ENCODE measurements around the gene ZNF358. TPM values are rescaled to one million over a fixed set of nuclear protein-coding genes. Genes with fewer than 3 reads are reported as not detected.

The ZNF358 gene
- total RNA-seq, 2 donors from 2014 or later, result 2.9 to 3.1 TPM

DNA sequence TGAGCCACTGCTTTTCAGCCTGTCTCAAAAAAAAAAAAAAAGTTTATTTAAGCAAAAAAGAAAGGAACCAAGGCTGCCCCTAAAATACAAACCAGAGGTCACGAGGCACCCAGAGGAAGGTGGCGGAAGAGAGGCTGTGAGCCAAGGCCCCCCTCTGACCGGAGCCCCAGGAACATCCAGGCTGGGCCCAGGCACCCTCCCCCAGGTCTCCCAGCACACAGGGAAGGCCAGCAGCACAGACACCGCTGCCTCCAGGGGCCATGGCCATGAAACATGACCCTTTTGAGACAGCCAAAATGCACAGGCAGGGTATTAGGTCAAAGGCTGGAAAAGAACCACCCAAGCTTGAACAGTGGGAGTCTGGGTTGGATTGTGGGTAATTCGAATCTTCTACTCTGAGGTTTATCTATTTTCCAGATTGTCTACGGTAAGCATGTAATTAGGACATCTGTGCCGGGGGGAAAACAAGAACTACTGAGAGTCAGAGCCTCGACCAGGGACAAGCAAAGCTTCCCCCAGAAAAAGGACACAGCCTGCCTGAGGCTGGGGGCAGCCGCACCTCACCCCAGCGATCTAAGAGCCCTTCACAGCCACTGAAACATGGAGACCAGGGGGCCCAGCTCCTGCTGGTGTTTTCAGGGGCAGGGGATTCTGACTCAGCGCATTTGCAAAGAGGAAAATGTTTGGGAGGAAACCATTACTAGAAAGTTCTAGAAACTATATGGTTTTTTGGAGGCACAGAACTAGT is 35.5 kb upstream of the ZNF358 start:
- H3K4me3 Mint-ChIP-seq, result no peak overlapping the region
- ATAC-seq (replicated peaks), result no peak
- no peaks in the 10 kb centered on the region for H3K36me3 Mint-ChIP-seq (ENCODE audit: low read depth)
- H3K4me1 Mint-ChIP-seq, result peaks cover 4% of the 10 kb centered on the region
- H3K27me3 Mint-ChIP-seq, result no peaks in the 10 kb centered on the region
- no peaks in the 10 kb centered on the region for H3K9me3 Mint-ChIP-seq
- H3K27ac Mint-ChIP-seq, result no peak overlapping the region

DNA sequence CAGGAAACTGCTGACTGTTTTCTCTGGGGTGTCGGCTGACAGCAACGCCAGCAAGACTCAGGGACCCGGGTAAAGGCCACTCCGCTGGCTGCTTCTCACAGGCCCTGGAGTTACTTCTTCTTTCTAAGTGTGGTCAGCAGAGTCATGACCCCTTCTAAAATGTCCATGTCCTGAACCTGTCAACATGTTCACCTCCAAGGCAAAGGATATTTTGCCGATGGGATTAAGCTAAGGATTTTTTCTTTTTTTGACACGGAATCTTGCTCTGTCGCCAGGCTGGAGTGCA is 35.0 kb upstream of the ZNF358 start:
- Mint-ChIP-seq H3K27ac (no peak overlapping the region), H3K4me1 (peaks cover 4% of the 10 kb centered on the region), H3K9me3 (no peaks in the 10 kb centered on the region), H3K4me3 (no peak overlapping the region), H3K27me3 (no peaks in the 10 kb centered on the region), H3K36me3 (ENCODE audit: low read depth) (no peaks in the 10 kb centered on the region)
- ATAC-seq (replicated peaks), result no peak

DNA sequence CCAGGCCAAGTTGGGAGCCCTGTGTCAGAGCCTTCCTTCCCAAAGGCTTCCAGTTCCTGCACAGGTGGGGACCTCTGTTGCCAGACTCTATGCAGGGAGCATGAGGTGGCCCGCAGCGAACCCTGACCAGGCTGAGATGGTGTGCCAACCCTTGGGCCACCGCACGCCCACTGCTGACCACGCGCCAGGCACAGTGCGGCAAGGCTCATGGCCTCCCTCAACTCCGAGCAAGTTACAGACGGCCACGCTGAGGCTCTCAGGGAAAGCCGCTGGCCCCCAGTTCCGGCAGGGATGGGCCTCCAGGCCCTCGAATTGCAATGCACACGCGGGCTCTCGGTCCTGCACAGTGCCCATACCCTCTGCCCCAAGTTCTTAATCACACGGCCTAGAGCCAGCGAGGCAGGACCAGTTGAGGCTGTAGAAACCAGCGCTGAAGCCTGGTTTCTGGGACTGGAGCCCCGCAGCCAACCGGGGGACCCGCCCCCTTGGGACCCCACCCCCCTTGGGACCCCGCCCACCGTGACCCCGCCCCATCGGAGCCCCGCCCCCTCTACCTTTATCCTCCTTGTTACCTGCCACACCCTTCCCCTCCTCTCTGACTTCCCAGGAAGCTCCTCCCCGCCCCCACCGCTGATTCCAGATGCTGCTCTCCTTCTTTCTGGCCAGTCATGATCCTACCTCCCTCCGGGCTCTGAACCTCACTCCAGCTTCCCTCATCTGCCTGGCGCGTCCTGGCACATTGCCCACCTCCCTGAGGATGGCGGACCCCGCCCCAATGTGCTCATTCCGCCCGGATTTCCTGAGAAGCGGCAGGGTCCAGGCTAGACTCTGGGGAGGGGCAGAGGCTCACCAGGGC is 33.1 kb upstream of the ZNF358 start:
- Mint-ChIP-seq H3K9me3 (no peaks in the 10 kb centered on the region), H3K27ac (no peak overlapping the region), H3K4me1 (peaks cover 4% of the 10 kb centered on the region), H3K4me3 (no peak overlapping the region), H3K27me3 (no peaks in the 10 kb centered on the region), H3K36me3 (ENCODE audit: low read depth) (no peaks in the 10 kb centered on the region)
- ATAC-seq (replicated peaks), result no peak

DNA sequence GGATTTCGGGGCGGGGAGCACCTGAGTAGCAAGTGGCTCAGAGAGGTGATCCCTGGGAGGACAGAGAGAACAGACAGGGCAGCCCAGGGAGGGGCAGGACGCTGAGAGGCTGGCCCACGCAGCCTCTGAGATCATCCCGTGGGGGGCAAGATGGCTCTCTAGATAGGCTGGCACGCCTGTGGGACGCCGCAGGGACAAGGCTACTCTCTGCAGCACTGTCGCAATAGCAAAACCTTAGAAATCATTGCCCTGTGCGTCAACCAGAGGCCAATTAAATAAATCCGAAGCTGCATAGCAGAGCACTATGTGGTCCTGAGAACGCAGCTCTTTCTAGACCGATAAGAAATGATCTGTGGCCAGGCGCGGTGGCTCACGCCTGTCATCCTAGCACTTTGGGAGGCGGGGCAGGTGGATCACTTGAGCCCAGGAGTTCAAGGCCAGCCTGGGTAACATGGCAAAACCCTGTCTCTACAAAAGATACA is 32.1 kb upstream of the ZNF358 start:
- no peak overlapping the region for H3K27ac Mint-ChIP-seq
- no peaks in the 10 kb centered on the region for H3K27me3 Mint-ChIP-seq
- peaks cover 4% of the 10 kb centered on the region for H3K4me1 Mint-ChIP-seq
- no peaks in the 10 kb centered on the region for H3K9me3 Mint-ChIP-seq
- H3K4me3 Mint-ChIP-seq, result no peak overlapping the region
- H3K36me3 Mint-ChIP-seq (ENCODE audit: low read depth), result no peaks in the 10 kb centered on the region
- no peak for ATAC-seq (replicated peaks)

DNA sequence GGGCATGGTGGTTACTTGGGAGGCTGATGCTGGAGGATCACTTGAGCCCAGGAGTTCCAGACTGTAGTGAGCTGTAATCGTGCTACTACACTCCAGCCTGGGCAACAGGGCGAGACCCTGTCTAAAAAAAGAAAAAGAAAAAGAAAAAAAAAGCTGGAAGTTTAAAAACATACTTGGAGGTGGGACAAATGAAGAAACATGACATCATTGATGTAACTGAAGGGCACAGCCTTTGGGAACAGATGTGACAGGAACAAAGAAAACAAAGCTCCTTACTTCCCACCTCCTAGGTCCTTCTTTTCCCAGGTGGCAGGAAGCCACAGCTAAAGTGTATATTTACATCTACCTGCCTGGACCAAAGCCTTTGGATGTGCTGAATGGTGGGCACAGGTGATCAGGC is 29.0 kb upstream of the ZNF358 start:
- Mint-ChIP-seq H3K9me3 (no peaks in the 10 kb centered on the region), H3K4me3 (no peak overlapping the region), H3K4me1 (peaks cover 12% of the 10 kb centered on the region), H3K27ac (no peak overlapping the region), H3K36me3 (ENCODE audit: low read depth) (no peaks in the 10 kb centered on the region), H3K27me3 (no peaks in the 10 kb centered on the region)
- no peak for ATAC-seq (replicated peaks)

DNA sequence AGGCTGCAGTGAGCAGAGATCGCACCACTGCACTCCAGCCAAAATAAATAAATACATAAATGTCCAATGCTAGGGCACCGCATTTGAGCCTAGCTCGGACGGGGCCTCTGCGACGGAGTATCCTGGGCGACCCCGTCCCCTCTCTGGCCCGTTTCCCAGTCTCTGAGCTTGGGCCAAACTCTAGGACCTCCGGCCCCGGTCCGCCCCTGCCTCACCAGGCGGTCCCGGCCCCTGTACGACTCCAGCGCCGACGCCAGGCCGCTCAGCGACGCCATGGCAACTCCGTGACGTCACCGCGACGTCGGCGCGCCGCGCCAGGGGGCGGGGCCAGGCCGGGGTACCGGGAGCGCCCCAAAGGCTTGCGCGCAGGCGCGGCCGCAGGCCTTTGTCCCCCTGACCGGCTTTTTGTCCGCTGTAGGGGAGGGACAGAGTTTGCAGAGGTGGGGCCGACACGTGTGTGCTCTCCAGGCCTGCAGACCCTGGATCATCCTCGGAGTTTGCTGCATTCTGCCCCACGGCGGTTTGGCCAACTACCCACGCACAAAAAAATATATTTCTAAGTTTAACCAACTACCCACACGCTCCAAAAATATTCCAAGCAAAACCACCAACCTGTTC is 27.1 kb upstream of the ZNF358 start, which contains the start of gene PEX11G:
PEX11G (minus strand) TSS at position 300 of the 618 bp plus-strand sequence; CDS start at position 275, 25 bp downstream.
- peak within 1 kb of the TSS; percentile 89 for H3K27ac Mint-ChIP-seq
- H3K9me3 Mint-ChIP-seq, result no peaks in the 10 kb centered on the region
- H3K27me3 Mint-ChIP-seq, result no peaks in the 10 kb centered on the region
- peaks cover 12% of the 10 kb centered on the region for H3K4me1 Mint-ChIP-seq
- peak within 1 kb of the TSS; percentile 83 for H3K4me3 Mint-ChIP-seq
- H3K36me3 Mint-ChIP-seq (ENCODE audit: low read depth), result no peaks in the 10 kb centered on the region
- ATAC-seq (replicated peaks), result peak; percentile 85

DNA sequence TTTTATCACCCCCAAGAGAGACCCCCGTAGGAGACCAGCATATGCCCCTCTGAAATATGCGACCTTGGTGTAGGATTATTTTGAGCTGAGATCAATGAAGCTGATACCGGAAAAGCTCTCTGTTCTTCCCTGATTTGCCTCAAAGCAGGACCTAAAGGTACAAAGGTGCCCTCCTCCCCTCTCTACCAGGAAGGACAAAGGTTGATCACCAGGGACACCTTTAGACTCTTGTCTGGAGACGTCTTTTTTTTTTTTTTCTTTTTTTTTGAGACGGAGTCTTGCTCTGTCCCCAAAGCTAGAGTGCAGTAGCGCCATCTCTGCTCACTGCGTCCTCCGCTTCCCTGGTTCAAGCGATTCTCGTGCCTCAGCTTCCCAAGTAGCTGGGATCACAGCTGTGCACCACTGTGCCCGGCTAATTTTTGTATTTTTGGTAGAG is 26.3 kb upstream of the ZNF358 start:
- no peaks in the 10 kb centered on the region for H3K27me3 Mint-ChIP-seq
- peak overlapping the region; percentile 83 for H3K4me3 Mint-ChIP-seq
- peaks cover 12% of the 10 kb centered on the region for H3K4me1 Mint-ChIP-seq
- H3K36me3 Mint-ChIP-seq (ENCODE audit: low read depth), result no peaks in the 10 kb centered on the region
- H3K27ac Mint-ChIP-seq, result peak overlapping the region; percentile 89
- no peaks in the 10 kb centered on the region for H3K9me3 Mint-ChIP-seq
- ATAC-seq (replicated peaks), result no peak

DNA sequence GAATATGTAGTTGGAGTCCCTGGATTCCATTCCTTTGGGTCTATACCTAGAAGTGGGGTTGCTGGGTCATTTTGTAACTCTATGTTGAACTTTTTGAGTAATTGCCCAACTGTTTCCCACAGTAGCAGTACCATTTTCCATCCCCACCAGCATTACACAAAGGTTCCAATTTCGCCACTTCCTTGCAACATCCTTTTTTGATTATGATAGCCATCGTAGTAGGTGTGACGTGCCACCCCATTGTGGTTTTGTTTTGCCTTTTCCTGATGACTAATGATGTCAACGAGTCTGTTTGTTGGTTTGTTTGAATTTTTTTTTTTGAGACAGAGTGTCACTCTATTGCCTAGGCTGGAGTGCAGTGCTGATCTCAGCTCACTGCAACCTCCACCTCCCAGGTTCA is 23.8 kb upstream of the ZNF358 start:
- Mint-ChIP-seq H3K36me3 (ENCODE audit: low read depth) (no peaks in the 10 kb centered on the region), H3K9me3 (no peaks in the 10 kb centered on the region), H3K27ac (peak overlapping the region; percentile 59), H3K4me1 (peaks cover 12% of the 10 kb centered on the region), H3K27me3 (peaks cover 9% of the 10 kb centered on the region), H3K4me3 (peak overlapping the region; percentile 61)
- ATAC-seq (replicated peaks), result peak; percentile 82

DNA sequence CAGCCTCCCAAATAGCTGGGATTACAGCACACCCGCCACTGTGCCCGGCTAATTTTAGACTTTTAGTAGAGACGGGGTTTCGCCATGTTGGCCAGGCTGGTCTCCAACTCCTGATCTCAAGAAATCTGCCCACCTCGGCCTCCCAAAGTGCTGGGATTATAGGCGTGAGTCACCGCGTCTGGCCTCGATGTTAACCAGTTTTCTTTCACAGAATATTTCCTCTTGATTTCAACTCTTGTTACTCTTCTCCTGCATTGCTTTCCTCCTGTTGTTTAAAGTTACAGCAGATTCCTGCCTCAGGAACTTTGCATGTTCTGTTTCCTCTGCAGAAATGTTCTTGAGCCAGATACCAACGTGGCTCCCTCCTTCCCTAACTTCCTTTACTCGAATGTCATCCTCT is 23.3 kb upstream of the ZNF358 start:
- Mint-ChIP-seq H3K9me3 (no peaks in the 10 kb centered on the region), H3K4me1 (peaks cover 12% of the 10 kb centered on the region), H3K4me3 (peak overlapping the region; percentile 61), H3K36me3 (ENCODE audit: low read depth) (no peaks in the 10 kb centered on the region), H3K27me3 (peaks cover 9% of the 10 kb centered on the region), H3K27ac (peak overlapping the region; percentile 59)
- ATAC-seq (replicated peaks), result no peak

DNA sequence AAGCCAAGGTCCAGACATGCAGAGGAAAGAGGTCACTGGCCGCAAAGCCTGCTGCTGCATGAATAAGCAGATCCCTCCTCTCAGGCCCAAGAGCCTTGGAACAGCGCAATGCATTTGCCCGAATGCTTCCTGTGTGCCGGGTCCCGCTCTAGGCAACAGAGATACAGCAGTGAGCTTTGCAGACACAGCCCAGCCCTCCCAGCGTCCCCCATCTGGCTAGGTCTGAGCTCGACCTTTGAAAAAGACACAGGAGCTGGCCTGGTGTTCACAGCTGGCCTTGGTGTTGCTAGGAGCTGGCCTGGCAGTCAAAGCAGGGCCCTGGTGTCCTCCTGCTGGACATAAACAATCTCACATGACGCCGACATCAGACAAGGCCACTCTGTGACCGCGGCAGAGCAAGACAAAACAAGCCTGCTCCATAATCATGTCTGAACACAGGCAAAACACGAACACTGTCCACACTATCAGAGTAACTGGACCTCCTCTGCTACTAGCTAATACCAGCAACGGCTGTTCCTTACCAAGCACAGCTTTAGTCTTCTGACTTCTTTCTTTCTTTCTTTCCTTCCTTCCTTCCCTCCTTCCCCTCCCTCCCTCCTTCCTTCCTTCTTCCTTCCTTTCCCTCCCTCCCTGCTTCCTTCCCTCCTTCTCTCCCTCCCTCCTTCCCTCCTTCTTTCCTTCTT is 21.3 kb upstream of the ZNF358 start:
- Mint-ChIP-seq H3K4me3 (no peak overlapping the region), H3K9me3 (no peaks in the 10 kb centered on the region), H3K4me1 (peaks cover 8% of the 10 kb centered on the region), H3K36me3 (ENCODE audit: low read depth) (no peaks in the 10 kb centered on the region), H3K27ac (no peak overlapping the region), H3K27me3 (peaks cover 17% of the 10 kb centered on the region)
- ATAC-seq (replicated peaks), result no peak

DNA sequence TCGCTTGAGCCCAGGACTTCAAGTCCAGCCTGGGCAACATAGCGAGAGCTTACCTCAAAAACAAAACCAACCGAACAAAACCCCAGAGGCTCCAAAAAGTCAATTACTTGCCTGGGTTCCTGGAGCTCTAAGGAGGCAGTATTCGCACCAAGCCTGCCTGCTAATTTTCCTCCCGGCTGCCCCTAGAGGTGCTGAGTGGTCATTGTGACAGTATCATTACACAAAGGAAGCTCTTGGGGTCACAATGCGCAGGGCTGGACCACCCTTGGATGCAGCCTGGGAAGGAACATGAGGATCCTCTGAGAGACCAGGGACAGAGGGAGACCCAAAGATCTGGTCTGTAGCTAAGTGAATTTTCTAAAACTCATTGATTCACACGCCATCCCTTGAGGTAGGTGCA is 18.6 kb upstream of the ZNF358 start:
- H3K4me1 Mint-ChIP-seq, result peaks cover 5% of the 10 kb centered on the region
- H3K27me3 Mint-ChIP-seq, result peaks cover 27% of the 10 kb centered on the region
- H3K9me3 Mint-ChIP-seq, result no peaks in the 10 kb centered on the region
- no peaks in the 10 kb centered on the region for H3K36me3 Mint-ChIP-seq (ENCODE audit: low read depth)
- ATAC-seq (replicated peaks), result no peak
- H3K4me3 Mint-ChIP-seq, result no peak overlapping the region
- H3K27ac Mint-ChIP-seq, result no peak overlapping the region

DNA sequence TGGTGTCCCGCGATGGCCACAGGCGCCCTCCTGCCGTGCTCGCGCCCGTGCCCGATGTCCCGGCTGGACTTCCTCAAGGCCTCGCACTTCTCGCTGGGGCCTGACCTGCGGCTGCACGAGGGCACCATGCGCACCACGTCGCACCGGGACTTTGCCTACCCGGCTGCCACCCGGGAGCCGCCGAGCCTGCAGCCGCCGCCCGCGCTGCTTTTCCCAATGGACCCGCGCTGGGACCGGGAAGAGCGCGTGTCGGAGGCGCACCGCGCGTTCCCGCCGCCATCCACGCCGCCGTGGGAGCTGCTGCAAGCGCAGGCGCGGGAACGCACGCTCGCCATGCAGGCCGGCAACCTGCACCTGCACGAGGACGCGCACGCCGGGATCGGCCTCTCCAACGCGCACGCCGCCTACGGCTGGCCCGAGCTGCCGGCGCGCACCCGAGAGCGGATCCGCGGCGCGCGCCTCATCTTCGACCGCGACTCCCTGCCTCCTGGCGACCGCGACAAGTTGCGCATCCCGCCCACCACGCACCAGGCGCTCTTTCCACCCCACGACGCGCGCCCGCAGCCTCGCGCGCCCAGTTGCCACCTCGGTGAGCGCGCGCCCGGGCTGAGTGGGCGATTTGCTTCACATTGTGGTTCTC is 15.0 kb upstream of the ZNF358 start:
- H3K9me3 Mint-ChIP-seq, result no peaks in the 10 kb centered on the region
- peak overlapping the region; percentile 44 for H3K4me3 Mint-ChIP-seq
- ATAC-seq (replicated peaks), result peak; percentile 53
- H3K27ac Mint-ChIP-seq, result no peak overlapping the region
- H3K36me3 Mint-ChIP-seq (ENCODE audit: low read depth), result no peaks in the 10 kb centered on the region
- no peaks in the 10 kb centered on the region for H3K4me1 Mint-ChIP-seq
- peaks cover 29% of the 10 kb centered on the region for H3K27me3 Mint-ChIP-seq

DNA sequence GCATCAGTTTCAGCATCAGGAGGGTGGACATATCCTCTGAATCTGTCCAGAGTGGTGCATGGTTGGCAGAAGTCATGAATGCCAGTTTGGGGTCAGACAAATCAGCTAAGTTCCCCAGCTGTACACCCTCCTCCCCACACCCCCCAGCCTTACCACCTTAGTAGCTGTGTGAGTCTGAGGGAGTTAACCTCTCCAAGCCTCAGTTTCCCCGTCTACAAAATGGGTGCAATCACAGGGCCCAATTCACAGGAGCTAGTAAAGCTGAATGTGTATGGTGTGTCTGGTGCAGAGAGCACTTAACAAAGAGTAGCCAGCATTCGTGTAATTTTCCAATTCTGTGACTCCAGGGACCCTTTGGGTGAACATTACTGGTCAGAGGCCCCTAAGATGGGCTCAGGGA is 13.4 kb upstream of the ZNF358 start:
- Mint-ChIP-seq H3K27ac (no peak overlapping the region), H3K4me3 (no peak overlapping the region)

DNA sequence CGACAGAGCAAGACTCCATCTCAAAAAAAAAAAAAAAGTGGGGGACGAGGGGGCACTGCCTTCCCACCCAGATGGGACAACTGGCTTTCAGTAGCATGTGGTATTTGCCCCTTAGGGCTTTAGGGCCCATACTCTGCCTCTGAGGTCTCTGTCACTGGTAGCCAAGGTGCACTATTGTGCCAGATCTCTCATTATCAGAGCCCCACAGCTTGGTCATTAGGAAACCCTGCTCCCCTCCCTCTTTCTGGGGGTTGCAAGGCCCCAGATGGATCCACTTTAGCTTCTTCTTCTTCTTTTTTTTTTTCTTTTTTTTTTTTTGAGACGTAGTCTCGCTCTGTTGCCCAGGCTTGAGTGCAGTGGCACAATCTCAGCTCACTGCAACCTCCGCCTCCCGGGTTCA is 11.2 kb upstream of the ZNF358 start:
- peaks cover 22% of the 10 kb centered on the region for H3K27me3 Mint-ChIP-seq
- peaks cover 4% of the 10 kb centered on the region for H3K9me3 Mint-ChIP-seq
- no peak overlapping the region for H3K27ac Mint-ChIP-seq
- H3K36me3 Mint-ChIP-seq (ENCODE audit: low read depth), result no peaks in the 10 kb centered on the region
- no peak for ATAC-seq (replicated peaks)
- peaks cover 6% of the 10 kb centered on the region for H3K4me1 Mint-ChIP-seq
- no peak overlapping the region for H3K4me3 Mint-ChIP-seq

More for the DNA sequence above, 13.4 kb upstream of the ZNF358 start:
- Mint-ChIP-seq H3K36me3 (ENCODE audit: low read depth) (no peaks in the 10 kb centered on the region), H3K9me3 (no peaks in the 10 kb centered on the region), H3K4me1 (peaks cover 6% of the 10 kb centered on the region), H3K27me3 (peaks cover 28% of the 10 kb centered on the region)
- no peak for ATAC-seq (replicated peaks)

All from activated T-helper 17 cell treated with anti-CD3 and anti-CD28 coated beads, Interleukin-2, amount 50 U/mL, for 72 hours (primary cell).